B cell (primary cell): ENCODE data around the gene SLC22A12. TPM values are rescaled to one million over a fixed set of nuclear protein-coding genes. Genes with fewer than 3 reads are reported as not detected.

Experiments used
- ATAC-seq: fragments of 200-7000 bp; cut with Tn5 transposase; one replicate; pipeline ENCODE4 v1.10.0; 2021; ENCODE audit warnings: low read depth, mild to moderate bottlenecking, moderate number of reproducible peaks, moderate library complexity
- CTCF ChIA-PET: fragments of 350-600 bp; sonication (Branson Sonifier 250); formaldehyde crosslinking; loops from one replicate; lab custom pipeline; 2021; ENCODE audit warnings: antibody characterized with exemption, inconsistent platforms; lab: Charles Lee
- POLR2A ChIA-PET: fragments of 350-600 bp; sonication (Branson Sonifier 250); formaldehyde crosslinking; loops from one replicate; lab custom pipeline; 2021; ENCODE audit warnings: antibody characterized with exemption; lab: Charles Lee
- DNase-seq: peaks from one replicate; pipeline ENCODE4 v3.0.0; 2013
- H2AFZ ChIP-seq: 2 replicates; pipeline ENCODE4 v1.6.1; 2012; ENCODE audit warnings: mild to moderate bottlenecking, low read depth, low read length; ENCODE audit not compliant: insufficient read depth, poor library complexity, severe bottlenecking
- H3K27ac ChIP-seq, 2 donors: 1 replicate in 1 of 2; 2 replicates in 1 of 2; pipeline ENCODE4 v1.5.1; 2012 to 2013; ENCODE audit warnings: low read length in 2 of 2, mild to moderate bottlenecking in 2 of 2, moderate library complexity in 1 of 2
- H3K27me3 ChIP-seq, 4 experiments: fragments of 200-600 bp in 1 of 4; sonication (generic) in 1 of 4; replicated peaks in 1 of 4; 1 replicate in 2 of 4; 2 replicates in 2 of 4; pipeline versions ENCODE4 v1.6.1 to v1.7.0; 2013 to 2016; ENCODE audit warnings: low read length in 3 of 4, mild to moderate bottlenecking in 2 of 4, mixed read lengths in 1 of 4, moderate library complexity in 1 of 4; ENCODE audit not compliant: insufficient read depth in 4 of 4, control insufficient read depth in 3 of 4; ENCODE audit errors: control extremely low read depth in 1 of 4
- H3K36me3 ChIP-seq, 2 experiments: replicated peaks in 1 of 2; 1 replicate in 1 of 2; 2 replicates in 1 of 2; pipeline versions ENCODE4 v1.6.1 to v1.7.1; 2013; ENCODE audit warnings: low read length in 1 of 2; ENCODE audit not compliant: insufficient read depth in 2 of 2, control insufficient read depth in 1 of 2; ENCODE audit errors: control extremely low read depth in 1 of 2, extremely low read depth in 1 of 2
- H3K4me1 ChIP-seq, 2 donors: fragments of 200-600 bp in 1 of 2; sonication (generic) in 1 of 2; 1 replicate in 1 of 2; 2 replicates in 1 of 2; pipeline versions ENCODE4 v1.5.1 to v1.6.1; 2013 to 2017; ENCODE audit warnings: low read length in 2 of 2; ENCODE audit not compliant: control insufficient read depth in 2 of 2, insufficient read depth in 2 of 2
- H3K4me2 ChIP-seq: replicated peaks from 2 replicates; pipeline ENCODE3; 2012; ENCODE audit warnings: mild to moderate bottlenecking, low read depth, low read length; ENCODE audit not compliant: poor library complexity, severe bottlenecking
- H3K4me3 ChIP-seq, 5 experiments: fragments of 200-600 bp in 1 of 5; sonication (generic) in 1 of 5; 1 replicate in 3 of 5; 2 replicates in 2 of 5; pipeline versions ENCODE4 v1.5.1 to v1.7.0; 2011 to 2016; ENCODE audit warnings: low read length in 4 of 5, mild to moderate bottlenecking in 4 of 5, low read depth in 2 of 5, control low read depth in 1 of 5, moderate library complexity in 1 of 5; ENCODE audit not compliant: insufficient read depth in 1 of 5; ENCODE audit errors: control extremely low read depth in 1 of 5, extremely low read depth in 1 of 5
- H3K79me2 ChIP-seq: fragments of 200-600 bp; sonication (generic); one replicate; pipeline ENCODE4 v1.6.0; 2016; ENCODE audit warnings: low read length; ENCODE audit not compliant: control insufficient read depth, insufficient read depth
- H3K9ac ChIP-seq: fragments of 200-600 bp; sonication (generic); 2 replicates; pipeline ENCODE4 v1.6.1; 2017; ENCODE audit warnings: mild to moderate bottlenecking, low read length, moderate library complexity
- H3K9me3 ChIP-seq, 3 donors: one replicate each; pipeline versions ENCODE4 v1.6.1 to v1.7.1; 2013; ENCODE audit warnings: low read length in 2 of 3; ENCODE audit not compliant: control insufficient read depth in 2 of 3, insufficient read depth in 1 of 3; ENCODE audit errors: control extremely low read depth in 1 of 3
- H4K20me1 ChIP-seq: 2 replicates; pipeline ENCODE4 v1.6.0; 2012; ENCODE audit warnings: mild to moderate bottlenecking, low read length; ENCODE audit not compliant: insufficient read depth, control insufficient read depth, poor library complexity, severe bottlenecking
- H3K27ac Mint-ChIP-seq: one replicate; pipeline ENCODE4 v1.8.0; 2021; ENCODE audit warnings: mixed read lengths
- H3K27me3 Mint-ChIP-seq: one replicate; pipeline ENCODE4 v1.8.0; 2021; ENCODE audit warnings: mixed read lengths
- H3K4me1 Mint-ChIP-seq: one replicate; pipeline ENCODE4 v1.8.0; 2021; ENCODE audit warnings: mixed read lengths
- H3K4me3 Mint-ChIP-seq: one replicate; pipeline ENCODE4 v1.8.0; 2021; ENCODE audit warnings: mixed read lengths
- H3K9me3 Mint-ChIP-seq: one replicate; pipeline ENCODE4 v1.8.0; 2022; ENCODE audit warnings: mixed read lengths; ENCODE audit not compliant: insufficient read depth
- EZH2 ChIP-seq: IDR thresholded peaks from 2 replicates; pipeline ENCODE4 v1.6.1; 2012; ENCODE audit warnings: borderline replicate concordance, low read depth, mild to moderate bottlenecking, moderate library complexity, low read length; ENCODE audit not compliant: insufficient read depth, poor library complexity, severe bottlenecking
- WGBS: methylation state at CpG from one replicate; pipeline ENCODE4 v1.1.5; 2013; ENCODE audit warnings: missing lambda C conversion rate; ENCODE audit not compliant: insufficient coverage; 5-methylcytosine and 5-hydroxymethylcytosine counted together
- intact Hi-C: fragments of 100-400 bp; cut with micrococcal nuclease; formaldehyde crosslinking; loops from one replicate; pipeline ENCODE4 v1.10.0; 2022
- polyA plus RNA-seq: library from polyadenylated mRNA; depleted of rRNA; stranded (reverse); fragments of >200 nt; gene quantifications from 2 replicates; pipeline ENCODE4 v1.2.3, GENCODE V29; 2012
- total RNA-seq, 2 donors: library from RNA; stranded (reverse); fragments of 120-200 nt in 1 of 2; gene quantifications; 1 replicate in 1 of 2; 2 replicates in 1 of 2; pipeline versions ENCODE4 v1.2.3 to v1.2.4, GENCODE V29; 2013 to 2022
- TF ChIP-seq, protein P1 (sequence below): fragments of 200-600 bp; IDR thresholded peaks from one replicate; pipeline ENCODE4 v1.8.0; 2022; ENCODE audit warnings: antibody characterized with exemption, mild to moderate bottlenecking

SLC22A12 gene
- total and polyA plus RNA-seq, 2 donors (not counting 1 experiment from before 2014, with no cell fraction given), result not detected

DNA sequence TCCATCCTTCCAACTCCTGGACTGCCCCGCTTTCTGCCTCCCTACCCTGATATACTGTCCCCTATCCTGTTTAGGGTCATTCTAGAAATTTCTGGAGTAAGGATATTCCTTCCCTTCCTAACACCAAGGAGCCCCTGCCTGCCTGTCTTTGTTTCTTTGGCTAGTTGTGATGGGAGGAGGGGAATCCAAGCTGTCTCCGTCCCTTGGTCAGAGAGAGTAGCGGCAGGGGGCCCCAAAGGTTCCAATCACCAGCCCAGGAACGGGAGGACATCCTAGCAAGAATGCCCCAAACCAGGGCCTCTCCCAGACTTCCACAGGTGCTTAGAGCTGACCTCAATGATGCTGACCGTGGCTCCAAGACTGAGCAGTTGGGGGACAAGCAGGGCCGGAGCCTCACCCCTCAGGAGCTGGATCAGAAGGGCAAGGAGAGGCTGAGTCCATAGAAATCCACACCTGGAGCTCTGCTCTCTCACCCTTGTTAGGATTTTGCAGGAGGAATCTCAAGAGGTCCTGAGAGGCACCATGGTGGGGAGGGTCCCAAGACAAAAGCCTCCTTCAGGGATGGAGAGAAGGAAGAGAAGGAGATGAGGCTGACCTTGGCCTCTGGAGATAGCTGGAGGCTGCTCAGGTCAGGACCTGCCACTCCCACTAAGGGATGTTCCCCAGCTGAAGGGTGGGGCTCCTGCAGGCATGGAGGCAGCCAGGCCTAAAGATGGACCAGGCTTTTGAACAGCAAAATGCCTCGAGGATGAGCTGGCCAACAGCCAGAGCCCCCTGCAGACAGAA, 13.6 kb downstream of the SLC22A12 start:
- DNase-seq, result no peak
- no peak overlapping the region for H2AFZ ChIP-seq
- peaks cover 0 to 6% (median 0%) of the 10 kb centered on the region in 4 experiments for H3K27me3 ChIP-seq
- WGBS, result 74% methylated on average over 6 of the region's 7 CpGs
- no peak for TF ChIP-seq EZH2
- TF ChIP-seq, protein P1, sequence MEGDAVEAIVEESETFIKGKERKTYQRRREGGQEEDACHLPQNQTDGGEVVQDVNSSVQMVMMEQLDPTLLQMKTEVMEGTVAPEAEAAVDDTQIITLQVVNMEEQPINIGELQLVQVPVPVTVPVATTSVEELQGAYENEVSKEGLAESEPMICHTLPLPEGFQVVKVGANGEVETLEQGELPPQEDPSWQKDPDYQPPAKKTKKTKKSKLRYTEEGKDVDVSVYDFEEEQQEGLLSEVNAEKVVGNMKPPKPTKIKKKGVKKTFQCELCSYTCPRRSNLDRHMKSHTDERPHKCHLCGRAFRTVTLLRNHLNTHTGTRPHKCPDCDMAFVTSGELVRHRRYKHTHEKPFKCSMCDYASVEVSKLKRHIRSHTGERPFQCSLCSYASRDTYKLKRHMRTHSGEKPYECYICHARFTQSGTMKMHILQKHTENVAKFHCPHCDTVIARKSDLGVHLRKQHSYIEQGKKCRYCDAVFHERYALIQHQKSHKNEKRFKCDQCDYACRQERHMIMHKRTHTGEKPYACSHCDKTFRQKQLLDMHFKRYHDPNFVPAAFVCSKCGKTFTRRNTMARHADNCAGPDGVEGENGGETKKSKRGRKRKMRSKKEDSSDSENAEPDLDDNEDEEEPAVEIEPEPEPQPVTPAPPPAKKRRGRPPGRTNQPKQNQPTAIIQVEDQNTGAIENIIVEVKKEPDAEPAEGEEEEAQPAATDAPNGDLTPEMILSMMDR, result no peak
- H3K9me3 ChIP-seq, result no peaks in the 10 kb centered on the region
- ChIA-PET CTCF (no interaction called here), POLR2A (interaction anchor here (0.6 kb wide), 1 partner anchor 31 kb away, joined by 7 read pairs; no protein-coding TSS in a partner anchor)
- no peak for ATAC-seq
- H3K4me3 ChIP-seq, result no peak overlapping the region
- H3K4me2 ChIP-seq, result no peak overlapping the region
- peaks cover 0 to 2% of the 10 kb centered on the region in 2 donors for H3K4me1 ChIP-seq
- H3K36me3 ChIP-seq, result no peaks in the 10 kb centered on the region
- H3K79me2 ChIP-seq, result no peaks in the 10 kb centered on the region
- no peak overlapping the region for H3K4me3 Mint-ChIP-seq
- intact Hi-C loops, result no loop called here
- H3K27ac ChIP-seq, result no peak overlapping the region
- peaks cover 3% of the 10 kb centered on the region for H3K4me1 Mint-ChIP-seq
- H3K9me3 Mint-ChIP-seq, result no peaks in the 10 kb centered on the region
- no peaks in the 10 kb centered on the region for H4K20me1 ChIP-seq
- no peak overlapping the region for H3K27ac Mint-ChIP-seq
- peaks cover 4% of the 10 kb centered on the region for H3K27me3 Mint-ChIP-seq
- H3K9ac ChIP-seq, result no peak overlapping the region

DNA sequence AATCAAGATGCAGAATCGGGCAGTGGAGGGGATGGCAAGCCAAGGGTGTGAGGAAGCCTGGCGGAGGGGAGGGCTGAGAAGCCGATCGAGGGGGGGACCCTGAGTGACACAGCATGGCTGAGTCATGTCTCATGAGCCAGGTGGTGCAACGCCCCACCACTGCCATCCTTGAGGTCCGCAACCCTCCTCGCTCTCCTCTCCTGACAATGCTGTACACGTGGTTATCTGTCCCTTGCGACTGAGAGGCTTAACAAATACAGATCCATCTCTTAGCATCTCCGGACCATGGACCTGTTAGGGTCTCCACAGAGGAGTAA, 14.2 kb downstream of the SLC22A12 start:
- H3K9ac ChIP-seq, result no peak overlapping the region
- ChIA-PET POLR2A (interaction anchor here (0.6 kb wide), 1 partner anchor 32 kb away, joined by 7 read pairs; no protein-coding TSS in a partner anchor), CTCF (no interaction called here)
- H3K79me2 ChIP-seq, result no peaks in the 10 kb centered on the region
- H3K4me1 ChIP-seq, result peaks cover 0 to 3% of the 10 kb centered on the region in 2 donors
- no peaks in the 10 kb centered on the region for H3K9me3 Mint-ChIP-seq
- no peak overlapping the region for H3K27ac ChIP-seq
- H3K4me3 Mint-ChIP-seq, result no peak overlapping the region
- peaks cover 0 to 6% (median 0%) of the 10 kb centered on the region in 4 experiments for H3K27me3 ChIP-seq
- ATAC-seq (no peak), DNase-seq (no peak)
- TF ChIP-seq, protein P1, result no peak
- no peak for TF ChIP-seq EZH2
- WGBS, result 62% methylated on average over 10 of the region's 10 CpGs
- H3K27me3 Mint-ChIP-seq, result peaks cover 4% of the 10 kb centered on the region
- intact Hi-C loops, result no loop called here
- no peak overlapping the region for H3K27ac Mint-ChIP-seq
- no peak overlapping the region for H2AFZ ChIP-seq
- H3K4me1 Mint-ChIP-seq, result peaks cover 3% of the 10 kb centered on the region
- H3K4me2 ChIP-seq, result no peak overlapping the region
- H3K4me3 ChIP-seq, result no peak overlapping the region
- H4K20me1 ChIP-seq, result no peaks in the 10 kb centered on the region
- no peaks in the 10 kb centered on the region for H3K9me3 ChIP-seq
- no peaks in the 10 kb centered on the region for H3K36me3 ChIP-seq
